PC-9 (cell line): ENCODE data around the gene ZSCAN9. TPM values are rescaled to one million over a fixed set of nuclear protein-coding genes. Genes with fewer than 3 reads are reported as not detected.

Experiments
- BruUV-seq: library from RNA; stranded (reverse); fragments of 400-500 nt; replicated peaks from 2 replicates; lab custom pipeline; 2021; lab: Mats Ljungman, UMichigan
- CTCF ChIA-PET: fragments of 300-600 bp; sonication (Branson Sonifier 250); formaldehyde crosslinking; loops from one replicate; lab custom pipeline; 2022; ENCODE audit warnings: antibody characterized with exemption; lab: Charles Lee
- POLR2A ChIA-PET: fragments of 300-600 bp; sonication (Branson Sonifier 250); formaldehyde crosslinking; loops from one replicate; lab custom pipeline; 2022; ENCODE audit warnings: antibody characterized with exemption; ENCODE audit not compliant: unreplicated experiment; lab: Charles Lee
- DNase-seq, 2 experiments: peaks; one replicate each; pipeline versions ENCODE4 v3.0.0 to v3.0.0-alpha.2; 2015 to 2022; ENCODE audit warnings: mixed read lengths in 1 of 2
- H2AFZ ChIP-seq: fragments of 200-600 bp; sonication (generic); 2 replicates; pipeline ENCODE4 v1.8.1; 2017; ENCODE audit warnings: antibody characterized with exemption
- H3F3A ChIP-seq: fragments of 200-600 bp; sonication (generic); 2 replicates; pipeline ENCODE4 v1.8.1; 2017; ENCODE audit warnings: antibody characterized with exemption, mild to moderate bottlenecking, low read depth; ENCODE audit not compliant: insufficient read depth
- H3K27ac ChIP-seq: fragments of 200-600 bp; sonication (generic); 2 replicates; pipeline ENCODE4 v1.6.1; 2016; ENCODE audit warnings: mixed run types
- H3K27me3 ChIP-seq: fragments of 200-600 bp; sonication (generic); 2 replicates; pipeline ENCODE4 v1.6.1; 2016; ENCODE audit warnings: low read depth, mixed run types; ENCODE audit not compliant: insufficient read depth
- H3K36me3 ChIP-seq: fragments of 200-600 bp; sonication (generic); 2 replicates; pipeline ENCODE4 v1.6.1; 2016; ENCODE audit warnings: low read depth, mixed run types
- H3K4me1 ChIP-seq: fragments of 200-600 bp; sonication (generic); replicated peaks from 2 replicates; pipeline ENCODE4 v1.6.1; 2016; ENCODE audit warnings: mixed run types; ENCODE audit not compliant: insufficient read depth
- H3K4me2 ChIP-seq: fragments of 200-600 bp; sonication (generic); 2 replicates; pipeline ENCODE4 v1.6.1; 2017; ENCODE audit warnings: mixed run types
- H3K4me3 ChIP-seq: fragments of 200-600 bp; sonication (generic); 2 replicates; pipeline ENCODE4 v1.6.1; 2016; ENCODE audit warnings: mixed run types
- H3K79me2 ChIP-seq: fragments of 200-600 bp; sonication (generic); 2 replicates; pipeline ENCODE4 v1.6.1; 2017; ENCODE audit warnings: low read depth, mixed run types
- H3K9me2 ChIP-seq: fragments of 200-600 bp; sonication (generic); 2 replicates; pipeline ENCODE4 v1.8.1; 2017; ENCODE audit warnings: mild to moderate bottlenecking; ENCODE audit not compliant: insufficient read depth
- H3K9me3 ChIP-seq: fragments of 200-600 bp; sonication (generic); 2 replicates; pipeline ENCODE4 v1.8.1; 2016; ENCODE audit warnings: low read depth; ENCODE audit not compliant: insufficient read depth
- H4K20me1 ChIP-seq: fragments of 200-600 bp; sonication (generic); 2 replicates; pipeline ENCODE4 v1.8.1; 2017; ENCODE audit not compliant: insufficient read depth
- EZH2 ChIP-seq: fragments of 200-600 bp; sonication (generic); IDR thresholded peaks from 2 replicates; pipeline ENCODE4 v1.8.0; 2017; ENCODE audit warnings: antibody characterized with exemption, low read depth
- intact Hi-C: fragments of 100-400 bp; cut with micrococcal nuclease; formaldehyde crosslinking; loops from one replicate; pipeline ENCODE4 v1.10.0; 2022; ENCODE audit not compliant: unreplicated experiment
- total RNA-seq: library from RNA; stranded (reverse); gene quantifications from 2 replicates; pipeline ENCODE4 v1.2.3, GENCODE V29; 2021
- TF ChIP-seq, protein P1 (sequence below): fragments of 200-600 bp; sonication (generic); conservative IDR thresholded peaks from 2 replicates; pipeline ENCODE4 v1.6.1; 2017; ENCODE audit warnings: mixed run types, antibody characterized with exemption, mild to moderate bottlenecking, moderate library complexity

ZSCAN9 gene
- total RNA-seq, 1 experiment from 2014 or later: 20.4 TPM

GRCh38 chr6:28207510-28208110, 17.5 kb upstream of the ZSCAN9 start:
- no peak for TF ChIP-seq EZH2
- TF ChIP-seq, protein P1, sequence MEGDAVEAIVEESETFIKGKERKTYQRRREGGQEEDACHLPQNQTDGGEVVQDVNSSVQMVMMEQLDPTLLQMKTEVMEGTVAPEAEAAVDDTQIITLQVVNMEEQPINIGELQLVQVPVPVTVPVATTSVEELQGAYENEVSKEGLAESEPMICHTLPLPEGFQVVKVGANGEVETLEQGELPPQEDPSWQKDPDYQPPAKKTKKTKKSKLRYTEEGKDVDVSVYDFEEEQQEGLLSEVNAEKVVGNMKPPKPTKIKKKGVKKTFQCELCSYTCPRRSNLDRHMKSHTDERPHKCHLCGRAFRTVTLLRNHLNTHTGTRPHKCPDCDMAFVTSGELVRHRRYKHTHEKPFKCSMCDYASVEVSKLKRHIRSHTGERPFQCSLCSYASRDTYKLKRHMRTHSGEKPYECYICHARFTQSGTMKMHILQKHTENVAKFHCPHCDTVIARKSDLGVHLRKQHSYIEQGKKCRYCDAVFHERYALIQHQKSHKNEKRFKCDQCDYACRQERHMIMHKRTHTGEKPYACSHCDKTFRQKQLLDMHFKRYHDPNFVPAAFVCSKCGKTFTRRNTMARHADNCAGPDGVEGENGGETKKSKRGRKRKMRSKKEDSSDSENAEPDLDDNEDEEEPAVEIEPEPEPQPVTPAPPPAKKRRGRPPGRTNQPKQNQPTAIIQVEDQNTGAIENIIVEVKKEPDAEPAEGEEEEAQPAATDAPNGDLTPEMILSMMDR: no peak
- H4K20me1 ChIP-seq: no peaks in the 10 kb centered on the region
- H3K27ac ChIP-seq: no peak overlapping the region
- H3K4me3 ChIP-seq: peak overlapping the region; percentile 33; the same call in 1 of the 2 replicates
- POLR2A ChIA-PET: no interaction called here
- no peaks in the 10 kb centered on the region for H3K9me3 ChIP-seq
- CTCF ChIA-PET: no interaction called here
- H2AFZ ChIP-seq: peak overlapping the region; percentile 62; the same call in 1 of the 2 replicates
- H3K27me3 ChIP-seq: peaks cover 16% of the 10 kb centered on the region
- peaks cover 12% of the 10 kb centered on the region for H3K4me1 ChIP-seq
- H3K4me2 ChIP-seq: peak overlapping the region; percentile 53; the same call in 1 of the 2 replicates
- no peak for DNase-seq
- intact Hi-C loops: no loop called here
- H3K9me2 ChIP-seq: no peaks in the 10 kb centered on the region
- no peaks in the 10 kb centered on the region for H3K79me2 ChIP-seq
- BruUV-seq: no TSS peak
- no peaks in the 10 kb centered on the region for H3K36me3 ChIP-seq
- H3F3A ChIP-seq: peaks cover 21% of the 10 kb centered on the region

DNA sequence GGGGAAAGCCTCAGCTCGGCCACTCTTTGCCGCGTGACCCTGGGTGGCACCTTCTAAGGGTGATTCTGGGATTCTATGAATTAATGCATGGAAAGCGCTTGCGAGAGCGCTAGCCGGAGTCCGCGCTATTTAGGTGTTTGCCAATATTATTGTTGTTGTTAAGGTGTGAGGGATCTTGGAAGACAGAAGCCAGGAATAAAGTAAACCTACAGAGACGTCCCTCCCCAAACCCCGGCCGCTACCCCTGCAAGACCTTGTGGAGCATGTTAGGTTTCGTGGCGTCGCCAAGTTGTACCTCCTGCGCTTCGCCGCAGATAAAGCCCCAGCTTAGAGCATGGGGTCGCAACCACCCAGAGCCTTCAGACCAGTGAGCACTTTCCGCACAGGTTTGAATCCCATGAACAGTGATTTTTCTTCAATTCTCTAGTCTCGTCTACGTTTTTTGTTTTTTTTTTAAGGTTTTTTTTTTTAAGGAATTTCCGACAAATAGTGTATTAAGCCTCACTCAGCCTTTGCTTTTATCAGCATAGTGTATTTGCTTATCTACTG, 16.9 kb upstream of the ZSCAN9 start:
- intact Hi-C loops: no loop called here
- H3F3A ChIP-seq: peaks cover 24% of the 10 kb centered on the region
- peaks cover 16% of the 10 kb centered on the region for H3K27me3 ChIP-seq
- H3K9me2 ChIP-seq: no peaks in the 10 kb centered on the region
- no peaks in the 10 kb centered on the region for H4K20me1 ChIP-seq
- H2AFZ ChIP-seq: no peak overlapping the region
- no peaks in the 10 kb centered on the region for H3K79me2 ChIP-seq
- peaks cover 14% of the 10 kb centered on the region for H3K4me1 ChIP-seq
- no peak overlapping the region for H3K4me3 ChIP-seq
- TF ChIP-seq, protein P1: no peak
- no peak for TF ChIP-seq EZH2
- H3K4me2 ChIP-seq: no peak overlapping the region
- no TSS peak for BruUV-seq
- no peak overlapping the region for H3K27ac ChIP-seq
- no peak for DNase-seq
- CTCF ChIA-PET: interaction anchor here (0.6 kb wide), 1 partner anchor 1441 kb away, joined by 5 read pairs; no protein-coding TSS in a partner anchor
- H3K36me3 ChIP-seq: no peaks in the 10 kb centered on the region
- POLR2A ChIA-PET: no interaction called here
- H3K9me3 ChIP-seq: no peaks in the 10 kb centered on the region

GRCh38 chr6:28209753-28210535, 15.1 kb upstream of the ZSCAN9 start:
- TF ChIP-seq, protein P1: no peak
- TF ChIP-seq EZH2: no peak
- H3K79me2 ChIP-seq: no peaks in the 10 kb centered on the region
- H3K4me2 ChIP-seq: no peak overlapping the region
- ChIA-PET CTCF (no interaction called here), POLR2A (interaction anchor here (0.6 kb wide), 1 partner anchor 198 kb away, joined by 4 read pairs; no protein-coding TSS in a partner anchor)
- peaks cover 13% of the 10 kb centered on the region for H3K27me3 ChIP-seq
- no TSS peak for BruUV-seq
- no peaks in the 10 kb centered on the region for H4K20me1 ChIP-seq
- intact Hi-C loops: loop anchor here (5.0 to 10.0 kb wide), 2 partner anchors 48 to 375 kb away; a partner anchor contains a TSS
- no peak for DNase-seq
- no peaks in the 10 kb centered on the region for H3K9me2 ChIP-seq
- H3K4me3 ChIP-seq: no peak overlapping the region
- no peaks in the 10 kb centered on the region for H3K9me3 ChIP-seq
- H3K36me3 ChIP-seq: no peaks in the 10 kb centered on the region
- H2AFZ ChIP-seq: 0 out of 2 replicates have a peak overlapping the region, but pooled peaks have one; percentile 53
- no peak overlapping the region for H3K27ac ChIP-seq
- H3K4me1 ChIP-seq: peaks cover 21% of the 10 kb centered on the region
- H3F3A ChIP-seq: peaks cover 25% of the 10 kb centered on the region
